ENCODE data around the gene ATP5IF1.

Gene ATP5IF1

GRCh38 chr1:28235755-28236655 is at the start of gene ATP5IF1:
Gene ATP5IF1 (plus strand): TSS chr1:28236124. CDS start chr1:28236184, 60 bp downstream.
- peak; percentile 94 for TF ChIP-seq POLR2A (IDR thresholded peaks at IDR 0.05; ENCODE audit: low read depth, low read length)
- DNase-seq (ENCODE audit: insufficient read length, low spot score) (peak; percentile 79), FAIRE-seq (peak; percentile 89)

GRCh38 chr1:28190337-28190979 is 45.5 kb upstream of the ATP5IF1 start:
- DNase-seq (ENCODE audit: insufficient read length, low spot score) (no peak), FAIRE-seq (no peak)
- TF ChIP-seq POLR2A (IDR thresholded peaks at IDR 0.05; ENCODE audit: low read depth, low read length): no peak

GRCh38 chr1:28190996-28191645 is 44.8 kb upstream of the ATP5IF1 start:
- FAIRE-seq: no peak
- DNase-seq (ENCODE audit: insufficient read length, low spot score): no peak

GRCh38 chr1:28193701-28194161 is 42.2 kb upstream of the ATP5IF1 start:
- DNase-seq (ENCODE audit: insufficient read length, low spot score) (no peak), FAIRE-seq (no peak)
- TF ChIP-seq POLR2A (IDR thresholded peaks at IDR 0.05; ENCODE audit: low read depth, low read length): no peak

More at GRCh38 chr1:28190996-28191645, 44.8 kb upstream of the ATP5IF1 start:
- TF ChIP-seq POLR2A (IDR thresholded peaks at IDR 0.05; ENCODE audit: low read depth, low read length): no peak

GRCh38 chr1:28194326-28195035 is 41.4 kb upstream of the ATP5IF1 start:
- no peak for FAIRE-seq

GRCh38 chr1:28195780-28196179 is 40.1 kb upstream of the ATP5IF1 start:
- FAIRE-seq (no peak), DNase-seq (ENCODE audit: insufficient read length, low spot score) (no peak)
- TF ChIP-seq POLR2A (IDR thresholded peaks at IDR 0.05; ENCODE audit: low read depth, low read length): no peak

More at GRCh38 chr1:28194326-28195035, 41.4 kb upstream of the ATP5IF1 start:
- DNase-seq (ENCODE audit: insufficient read length, low spot score): no peak
- no peak for TF ChIP-seq POLR2A (IDR thresholded peaks at IDR 0.05; ENCODE audit: low read depth, low read length)

GRCh38 chr1:28196330-28196729 is 39.6 kb upstream of the ATP5IF1 start:
- no peak for TF ChIP-seq POLR2A (IDR thresholded peaks at IDR 0.05; ENCODE audit: low read depth, low read length)
- DNase-seq (ENCODE audit: insufficient read length, low spot score): no peak
- FAIRE-seq: no peak

GRCh38 chr1:28197682-28198415 is 38.1 kb upstream of the ATP5IF1 start:
- no peak for DNase-seq (ENCODE audit: insufficient read length, low spot score)
- no peak for FAIRE-seq
- no peak for TF ChIP-seq POLR2A (IDR thresholded peaks at IDR 0.05; ENCODE audit: low read depth, low read length)

GRCh38 chr1:28199328-28200233 is 36.3 kb upstream of the ATP5IF1 start:
- DNase-seq (ENCODE audit: insufficient read length, low spot score) (no peak), FAIRE-seq (no peak)
- TF ChIP-seq POLR2A (IDR thresholded peaks at IDR 0.05; ENCODE audit: low read depth, low read length): no peak

GRCh38 chr1:28200234-28200873 is 35.6 kb upstream of the ATP5IF1 start:
- FAIRE-seq (no peak), DNase-seq (ENCODE audit: insufficient read length, low spot score) (no peak)
- no peak for TF ChIP-seq POLR2A (IDR thresholded peaks at IDR 0.05; ENCODE audit: low read depth, low read length)

GRCh38 chr1:28205243-28205642 is 30.7 kb upstream of the ATP5IF1 start:
- no peak for DNase-seq (ENCODE audit: insufficient read length, low spot score)
- no peak for TF ChIP-seq POLR2A (IDR thresholded peaks at IDR 0.05; ENCODE audit: low read depth, low read length)
- FAIRE-seq: no peak

Data from H54 (cell line).